ENCODE measurements around the gene MAEA.

The MAEA gene

DNA sequence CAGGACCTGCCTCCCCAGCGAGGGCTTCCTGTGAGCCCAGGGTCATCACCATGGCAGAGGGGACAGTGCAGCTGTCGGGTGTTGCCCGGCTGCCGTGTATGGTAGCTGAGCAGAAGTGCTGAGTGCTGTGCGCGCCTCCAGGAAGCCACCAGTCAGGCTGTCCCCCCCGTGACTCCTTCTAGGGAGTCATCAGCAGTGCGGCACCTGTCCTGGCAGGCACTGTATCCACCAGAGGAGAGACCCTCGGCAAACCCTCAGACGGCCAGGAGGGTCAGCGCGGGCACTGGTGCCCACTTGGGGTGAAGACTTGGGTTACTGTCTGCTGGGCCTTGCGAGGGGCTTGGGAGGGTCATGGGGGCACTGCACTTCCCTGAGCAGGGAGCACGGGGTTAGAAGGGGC is 65.7 kb downstream of the MAEA start:
- no peak for DNase-seq

- no peak for DNase-seq
Observed at GRCh38 chr4:1356181-1356998, 66.7 kb downstream of the MAEA start.

DNA sequence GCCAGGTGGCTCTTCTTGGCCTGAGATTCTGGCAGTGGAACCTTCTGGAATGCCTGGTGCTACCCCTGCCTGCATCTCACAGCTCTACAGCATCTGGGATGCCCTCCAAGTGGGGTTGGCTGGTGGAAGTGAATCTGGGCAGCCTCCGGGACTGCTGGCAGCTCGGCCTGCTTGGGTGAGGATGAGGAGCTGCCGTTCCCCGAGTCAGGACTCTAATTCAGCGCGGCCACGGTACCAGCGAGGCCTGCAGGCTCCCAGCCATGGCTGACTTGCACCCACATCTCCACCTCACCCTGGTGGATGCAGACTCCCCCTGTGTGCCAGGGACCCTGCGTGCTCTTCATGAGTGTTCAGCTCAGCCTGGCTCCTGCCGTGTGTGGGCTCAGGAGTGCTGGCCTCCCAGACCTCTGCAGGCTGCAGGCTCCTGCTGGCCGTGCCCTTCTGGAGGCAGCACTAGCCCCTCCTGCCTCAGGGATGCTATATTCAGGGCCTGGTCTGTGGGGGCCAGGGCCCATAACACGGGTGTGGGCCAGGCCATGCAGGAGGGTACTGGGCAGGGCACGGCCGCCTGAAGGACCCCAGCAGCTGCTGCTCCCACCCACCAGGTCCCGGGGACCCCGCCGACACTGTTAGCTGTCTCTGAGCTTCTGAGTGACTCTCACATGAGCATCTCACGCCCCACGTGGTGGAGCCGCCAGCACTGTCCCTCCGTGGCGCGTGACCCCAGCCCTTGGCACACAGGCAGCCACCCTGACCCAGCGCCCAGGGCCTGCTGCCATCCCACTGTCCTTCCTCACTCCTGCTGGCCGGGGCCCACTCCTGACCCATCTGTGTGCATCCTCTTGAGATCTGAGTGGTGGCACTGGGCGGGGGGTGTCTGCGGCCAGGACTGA is 67.9 kb downstream of the MAEA start:
- DNase-seq, result no peak

DNA sequence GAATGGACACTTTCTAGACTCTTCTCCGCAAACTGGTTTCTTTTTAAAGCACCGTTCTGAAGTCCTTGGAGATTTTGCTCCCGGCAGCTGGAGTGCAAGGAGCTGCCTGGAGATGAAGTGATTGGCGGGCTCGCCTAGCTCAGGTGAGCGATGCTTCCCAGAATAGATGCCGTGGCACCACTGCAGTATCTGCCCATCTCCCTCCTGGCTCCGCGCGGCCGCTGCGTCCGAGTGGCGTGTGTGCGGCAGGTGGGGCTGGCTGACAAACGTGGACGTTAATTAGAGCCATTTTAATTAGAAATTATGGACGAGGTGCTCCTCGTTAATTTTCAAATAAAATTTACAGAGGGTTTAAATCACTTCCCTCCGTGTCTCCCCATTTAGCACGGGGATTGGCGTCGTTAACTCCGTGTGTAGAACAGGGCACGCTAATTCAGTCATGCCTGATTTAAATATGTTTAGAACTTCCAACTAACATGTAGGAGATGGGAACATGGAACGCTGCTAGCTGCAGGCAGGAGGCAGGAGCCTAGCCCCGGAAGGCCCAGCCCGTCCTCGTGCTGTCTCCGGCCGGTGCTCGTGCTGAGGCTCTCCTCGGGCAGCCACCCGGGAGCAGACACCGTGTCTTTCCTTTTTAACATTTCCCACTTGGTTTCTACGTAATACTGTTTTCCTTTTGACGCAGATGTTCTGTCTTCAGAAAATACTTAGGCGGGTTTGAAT is 68.9 kb downstream of the MAEA start:
- no peak for DNase-seq

DNA sequence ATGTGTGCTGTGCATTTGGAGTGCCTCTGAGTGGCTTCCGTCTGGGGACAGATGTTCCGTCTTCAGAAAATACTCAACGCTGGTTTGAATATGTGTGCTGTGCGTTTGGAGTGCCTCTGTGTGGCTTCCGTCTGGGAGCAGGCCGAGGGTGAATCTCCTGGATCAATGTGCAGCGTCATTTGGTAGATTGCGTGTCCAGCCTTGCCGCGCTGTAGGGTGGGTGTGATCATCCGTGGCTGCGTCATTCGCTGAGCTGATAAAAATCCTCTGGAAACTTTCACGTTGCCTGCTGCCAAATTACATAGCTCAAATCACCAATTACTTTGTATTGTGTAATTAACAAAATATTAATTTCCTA is 69.4 kb downstream of the MAEA start:
- DNase-seq, result no peak

- DNase-seq, result no peak
Observed at GRCh38 chr4:1359976-1360375, 70.3 kb downstream of the MAEA start.

GRCh38 chr4:1360423-1361283 is 71.0 kb downstream of the MAEA start:
- no peak for DNase-seq

DNA sequence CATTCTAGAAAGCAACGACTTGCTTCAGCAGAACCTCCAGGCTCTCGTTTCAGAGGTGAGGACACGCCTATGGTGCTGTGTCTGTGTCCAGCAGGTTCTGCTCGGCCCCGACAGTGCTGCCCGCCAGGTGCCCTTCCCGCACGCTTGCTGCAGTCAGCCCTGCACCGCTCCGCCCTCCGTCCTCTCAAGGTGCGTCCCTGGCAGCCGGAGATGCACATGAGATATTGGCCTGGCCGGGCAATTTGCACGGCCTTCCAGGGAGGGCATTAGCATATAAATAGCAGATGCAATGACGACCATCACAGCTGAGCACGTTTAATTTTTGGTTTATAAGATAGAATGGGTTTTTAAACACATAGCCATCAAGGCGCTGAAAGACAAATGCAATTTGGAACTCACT is 71.7 kb downstream of the MAEA start:
- no peak for DNase-seq

- no peak for DNase-seq
Observed at GRCh38 chr4:1362046-1362445, 72.4 kb downstream of the MAEA start.

GRCh38 chr4:1362521-1362920 is 72.8 kb downstream of the MAEA start:
- DNase-seq, result no peak

DNA sequence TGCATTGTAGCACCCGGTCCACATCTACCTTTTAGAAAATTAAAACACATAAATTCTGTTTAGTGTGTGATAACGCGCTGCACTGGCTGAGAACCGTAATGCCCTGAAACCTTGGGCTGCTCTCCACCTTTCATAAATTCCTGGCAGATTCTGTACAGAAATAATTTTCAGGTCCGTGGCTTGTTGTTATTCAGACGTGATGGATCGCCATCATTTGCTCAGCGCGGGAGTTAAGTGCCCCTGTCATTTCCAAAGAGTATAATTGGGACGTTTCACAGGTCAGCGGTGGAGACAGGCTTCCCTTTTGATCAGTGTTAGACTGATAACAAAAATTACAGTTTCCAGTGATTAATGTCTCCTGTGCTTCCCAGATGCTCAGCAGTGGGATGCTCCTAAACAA is 73.8 kb downstream of the MAEA start:
- no peak for DNase-seq

DNA sequence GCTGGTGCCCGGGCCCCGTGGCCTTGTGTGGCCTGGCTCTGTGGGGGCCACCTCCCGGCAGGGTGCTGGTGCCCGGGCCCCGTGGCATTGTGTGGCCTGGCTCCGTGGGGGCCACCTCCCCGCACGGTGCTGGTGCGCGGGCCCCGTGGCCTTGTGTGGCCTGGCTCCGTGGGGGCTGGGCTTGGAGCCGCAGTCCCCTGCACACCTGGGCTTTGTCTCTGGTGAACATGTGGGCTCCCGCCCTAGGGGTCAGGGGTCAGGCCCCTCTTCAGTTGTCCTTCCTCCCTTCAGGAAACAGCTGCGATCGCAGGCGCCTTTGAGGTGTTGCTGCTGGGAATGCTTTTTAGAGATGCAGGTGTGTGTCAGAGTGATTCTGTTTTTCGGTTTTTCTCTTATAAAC is 74.5 kb downstream of the MAEA start:
- DNase-seq, result no peak

- no peak for DNase-seq
Observed at GRCh38 chr4:1364748-1365147, 75.1 kb downstream of the MAEA start.

DNA sequence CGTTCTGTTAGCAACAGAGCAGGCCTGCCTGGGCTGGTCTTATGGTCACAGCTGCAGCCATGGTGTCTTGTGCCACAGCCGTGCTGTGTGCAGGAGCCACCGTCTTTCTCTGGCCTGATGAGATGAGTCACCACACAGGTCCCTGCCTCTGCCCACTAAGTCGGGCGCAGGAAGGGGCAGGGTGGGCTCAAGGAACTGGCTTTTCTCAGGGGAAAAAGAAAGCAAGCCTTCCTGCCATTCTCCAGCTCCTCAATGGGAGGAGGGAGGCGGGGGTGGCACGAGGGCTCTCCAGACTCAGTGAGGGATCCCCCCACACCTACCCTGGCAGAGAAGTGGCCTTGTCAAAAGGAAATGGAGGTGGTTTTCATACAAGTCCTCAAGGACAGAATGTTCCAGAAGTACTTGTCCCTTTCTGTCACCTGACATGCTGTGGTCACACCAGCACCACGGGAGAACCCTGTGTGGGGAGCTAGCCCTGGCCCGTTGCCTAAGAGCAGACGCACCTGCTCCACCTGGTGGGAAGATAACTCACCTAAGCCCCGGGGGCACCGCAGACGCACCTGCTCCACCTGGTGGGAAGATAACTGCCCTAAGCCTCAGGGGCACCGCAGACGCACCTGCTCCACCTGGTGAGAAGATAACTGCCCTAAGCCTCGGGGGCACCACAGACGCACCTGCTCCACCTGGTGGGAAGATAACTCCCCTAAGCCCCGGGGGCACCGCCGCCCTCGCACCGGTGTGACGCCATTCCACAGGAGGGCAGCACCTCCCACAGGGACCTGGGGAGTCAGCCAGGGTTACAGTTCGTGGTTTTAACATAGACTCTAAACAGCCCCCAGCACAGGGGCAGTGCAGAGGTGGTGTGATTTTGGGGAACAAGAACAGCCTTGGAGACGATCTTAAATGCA is 75.8 kb downstream of the MAEA start:
- no peak for DNase-seq

GRCh38 chr4:1366371-1367229 is 76.9 kb downstream of the MAEA start:
- DNase-seq, result no peak

DNA sequence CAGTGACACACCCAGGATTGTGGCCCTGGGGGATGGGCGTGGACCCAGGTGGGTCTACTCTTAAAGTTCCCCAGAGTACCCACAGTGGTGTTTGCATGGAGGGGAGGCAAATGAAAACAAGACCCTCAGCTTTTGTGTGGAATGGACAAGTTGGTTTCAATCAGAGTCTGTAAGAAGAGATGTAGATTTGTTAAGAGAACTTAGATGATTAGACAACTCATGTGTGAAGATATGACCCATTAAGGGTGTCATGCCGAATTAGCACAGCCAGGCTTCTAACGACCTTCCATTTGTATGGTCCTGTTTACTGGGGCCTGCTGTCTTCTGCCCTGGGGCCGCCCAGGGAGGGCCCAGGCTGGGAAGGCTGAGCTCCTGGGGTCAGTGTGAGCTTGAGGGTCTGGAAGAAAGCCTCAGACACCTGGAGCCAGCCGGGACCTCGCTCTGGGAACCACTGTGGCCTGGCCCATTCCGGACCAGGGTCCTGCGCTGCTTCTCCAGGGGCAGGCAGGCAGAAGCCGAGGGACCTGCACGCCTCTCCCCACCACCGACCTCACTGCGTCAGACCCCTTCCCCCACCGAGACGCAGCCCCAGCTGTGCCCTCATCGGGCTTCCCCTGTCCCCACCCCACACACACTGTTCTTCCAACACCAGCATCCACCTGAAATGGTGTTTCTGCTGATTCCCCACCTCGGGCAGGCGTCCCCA is 77.7 kb downstream of the MAEA start:
- no peak for DNase-seq

DNA sequence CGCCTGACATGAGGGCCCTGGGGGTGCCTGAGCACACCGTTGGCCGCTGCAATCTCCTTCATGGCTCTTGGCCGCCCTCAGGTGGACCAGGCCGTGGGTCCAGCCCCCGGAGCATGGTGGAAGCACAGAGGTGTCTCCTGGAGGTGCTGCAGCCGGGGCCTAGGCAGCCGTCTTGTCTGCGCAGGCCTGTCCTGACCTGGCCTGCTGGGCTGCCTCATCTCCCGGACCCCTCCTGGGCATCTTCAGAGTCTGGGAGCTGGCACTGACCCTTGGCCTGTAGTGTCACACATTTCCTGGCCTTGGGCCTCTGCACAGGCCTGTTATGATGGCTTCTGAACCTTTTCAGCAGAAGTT is 78.2 kb downstream of the MAEA start:
- DNase-seq, result no peak

DNA sequence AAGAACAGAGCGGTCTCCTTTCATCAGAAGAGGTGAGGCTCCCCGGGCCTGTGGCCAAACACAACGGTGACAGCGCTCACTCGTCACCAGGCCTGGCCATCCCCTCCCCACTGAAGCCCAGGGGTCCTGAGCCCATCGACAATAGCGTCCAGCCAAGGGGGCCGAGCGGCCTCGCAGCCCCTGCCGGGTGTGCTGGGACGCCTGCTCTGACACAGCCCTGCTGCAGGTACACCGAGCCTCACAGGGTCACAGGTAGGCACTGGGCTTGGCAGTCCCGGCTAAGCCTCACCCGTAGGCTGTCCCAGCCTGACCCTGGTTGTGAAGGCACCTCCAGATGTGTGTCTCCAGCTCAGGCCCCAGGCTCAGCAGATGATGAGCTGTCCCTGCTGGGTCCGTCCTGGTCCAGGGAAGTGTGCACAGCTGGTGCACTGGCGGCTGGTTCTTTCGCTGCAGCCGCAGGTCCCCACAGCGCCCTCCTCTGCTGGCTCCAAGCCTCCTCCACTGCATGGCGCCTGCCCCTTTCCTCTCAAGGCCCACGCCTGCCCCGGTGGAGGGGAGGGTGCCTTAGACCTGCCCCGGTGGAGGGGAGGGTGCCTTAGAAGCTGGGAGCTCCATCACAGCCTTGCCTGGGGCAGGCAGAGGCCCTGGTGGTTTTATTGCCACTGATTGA is 78.9 kb downstream of the MAEA start:
- DNase-seq, result no peak

DNA sequence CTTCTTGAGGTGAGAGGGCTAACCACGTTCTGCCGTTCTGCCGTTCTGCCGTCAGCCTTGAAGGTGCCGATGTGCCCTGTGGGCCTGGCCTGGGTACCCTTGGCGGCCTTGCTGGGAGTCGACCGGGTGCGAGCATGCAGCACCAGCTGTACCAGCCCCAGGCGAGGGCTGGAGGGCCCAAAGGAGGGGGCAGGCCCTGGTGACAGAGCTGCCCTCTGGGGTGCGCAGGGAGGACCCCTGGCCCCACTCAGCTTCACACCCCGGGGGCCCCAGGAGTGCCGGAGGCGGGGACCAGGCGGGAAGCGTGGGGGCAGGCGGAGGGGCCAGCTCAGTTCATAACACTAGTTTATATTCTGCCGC is 79.4 kb downstream of the MAEA start:
- DNase-seq, result no peak

Data from NCI-H748 treated with DMSO at 0.1 percent for 48 hours (cell line).